B cell (primary cell): Measurements from ENCODE around the gene SLC37A1.

Experiments used
- EZH2 ChIP-seq: IDR thresholded peaks from 2 replicates; pipeline ENCODE4 v1.6.1; 2012; ENCODE audit warnings: borderline replicate concordance, low read depth, mild to moderate bottlenecking, moderate library complexity, low read length; ENCODE audit not compliant: insufficient read depth, poor library complexity, severe bottlenecking
- TF ChIP-seq, protein P1 (sequence below): fragments of 200-600 bp; IDR thresholded peaks from one replicate; pipeline ENCODE4 v1.8.0; 2022; ENCODE audit warnings: antibody characterized with exemption, mild to moderate bottlenecking

DNA sequence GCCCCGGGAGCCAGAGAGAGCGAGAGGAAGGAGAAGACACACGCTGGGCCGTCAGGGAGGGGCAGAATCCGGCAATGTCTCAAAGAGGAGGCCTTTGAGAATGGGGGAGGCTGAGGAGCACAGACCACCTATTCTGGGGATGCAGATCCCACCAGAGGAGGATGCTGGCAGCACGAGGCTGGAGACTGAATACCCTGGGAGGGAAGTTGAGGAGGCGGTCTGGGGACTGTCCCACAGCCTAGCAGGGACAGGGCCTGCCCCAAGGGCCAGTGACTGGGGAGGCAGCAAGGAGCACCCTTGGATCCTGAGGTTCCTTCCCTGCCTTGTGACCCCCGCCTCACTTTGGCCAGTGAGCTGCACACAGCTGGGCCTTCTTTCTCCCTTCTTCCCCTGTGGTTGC lies 49.2 kb downstream of the SLC37A1 start:
- TF ChIP-seq, protein P1, sequence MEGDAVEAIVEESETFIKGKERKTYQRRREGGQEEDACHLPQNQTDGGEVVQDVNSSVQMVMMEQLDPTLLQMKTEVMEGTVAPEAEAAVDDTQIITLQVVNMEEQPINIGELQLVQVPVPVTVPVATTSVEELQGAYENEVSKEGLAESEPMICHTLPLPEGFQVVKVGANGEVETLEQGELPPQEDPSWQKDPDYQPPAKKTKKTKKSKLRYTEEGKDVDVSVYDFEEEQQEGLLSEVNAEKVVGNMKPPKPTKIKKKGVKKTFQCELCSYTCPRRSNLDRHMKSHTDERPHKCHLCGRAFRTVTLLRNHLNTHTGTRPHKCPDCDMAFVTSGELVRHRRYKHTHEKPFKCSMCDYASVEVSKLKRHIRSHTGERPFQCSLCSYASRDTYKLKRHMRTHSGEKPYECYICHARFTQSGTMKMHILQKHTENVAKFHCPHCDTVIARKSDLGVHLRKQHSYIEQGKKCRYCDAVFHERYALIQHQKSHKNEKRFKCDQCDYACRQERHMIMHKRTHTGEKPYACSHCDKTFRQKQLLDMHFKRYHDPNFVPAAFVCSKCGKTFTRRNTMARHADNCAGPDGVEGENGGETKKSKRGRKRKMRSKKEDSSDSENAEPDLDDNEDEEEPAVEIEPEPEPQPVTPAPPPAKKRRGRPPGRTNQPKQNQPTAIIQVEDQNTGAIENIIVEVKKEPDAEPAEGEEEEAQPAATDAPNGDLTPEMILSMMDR = no peak
- TF ChIP-seq EZH2 = no peak
